PFSK-1 (cell line): ENCODE data around the gene DNAJC6.

Experiments
- FOXP2 ChIP-seq: optimal IDR thresholded peaks from 2 replicates; pipeline ENCODE3; 2011; ENCODE audit warnings: borderline replicate concordance, control low read depth, inconsistent platforms; ENCODE audit not compliant: insufficient read depth; ENCODE audit errors: extremely low read length, extremely low read depth
- POLR2AphosphoS5 ChIP-seq: IDR thresholded peaks from 2 replicates; pipeline ENCODE4 v1.6.1; 2012; ENCODE audit warnings: low read depth, mild to moderate bottlenecking, control low read depth, low read length, moderate library complexity
- SIN3A ChIP-seq: IDR thresholded peaks from 2 replicates; pipeline ENCODE4 v1.6.1; 2012; ENCODE audit warnings: mild to moderate bottlenecking, low read length, moderate library complexity, borderline replicate concordance; ENCODE audit not compliant: insufficient read depth
- TAF1 ChIP-seq: IDR thresholded peaks from 2 replicates; pipeline ENCODE4 v1.6.1; 2012; ENCODE audit warnings: low read length, control low read depth, borderline replicate concordance; ENCODE audit not compliant: insufficient read depth
- TF ChIP-seq, protein P1 (sequence below), 2 experiments: IDR thresholded peaks; 2 replicates each; pipeline versions ENCODE4 v1.6.1 to v1.8.0; 2011 to 2012; ENCODE audit warnings: low read depth in 2 of 2, low read length in 2 of 2, control low read depth in 1 of 2, inconsistent platforms in 1 of 2, mild to moderate bottlenecking in 1 of 2, moderate library complexity in 1 of 2; ENCODE audit not compliant: insufficient read depth in 1 of 2

The DNAJC6 gene

GRCh38 chr1:65357291-65357960 lies 48.1 kb downstream of the DNAJC6 start:
- TF ChIP-seq FOXP2 (no peak), POLR2AphosphoS5 (no peak), TAF1 (no peak), SIN3A (no peak)
- TF ChIP-seq, protein P1, sequence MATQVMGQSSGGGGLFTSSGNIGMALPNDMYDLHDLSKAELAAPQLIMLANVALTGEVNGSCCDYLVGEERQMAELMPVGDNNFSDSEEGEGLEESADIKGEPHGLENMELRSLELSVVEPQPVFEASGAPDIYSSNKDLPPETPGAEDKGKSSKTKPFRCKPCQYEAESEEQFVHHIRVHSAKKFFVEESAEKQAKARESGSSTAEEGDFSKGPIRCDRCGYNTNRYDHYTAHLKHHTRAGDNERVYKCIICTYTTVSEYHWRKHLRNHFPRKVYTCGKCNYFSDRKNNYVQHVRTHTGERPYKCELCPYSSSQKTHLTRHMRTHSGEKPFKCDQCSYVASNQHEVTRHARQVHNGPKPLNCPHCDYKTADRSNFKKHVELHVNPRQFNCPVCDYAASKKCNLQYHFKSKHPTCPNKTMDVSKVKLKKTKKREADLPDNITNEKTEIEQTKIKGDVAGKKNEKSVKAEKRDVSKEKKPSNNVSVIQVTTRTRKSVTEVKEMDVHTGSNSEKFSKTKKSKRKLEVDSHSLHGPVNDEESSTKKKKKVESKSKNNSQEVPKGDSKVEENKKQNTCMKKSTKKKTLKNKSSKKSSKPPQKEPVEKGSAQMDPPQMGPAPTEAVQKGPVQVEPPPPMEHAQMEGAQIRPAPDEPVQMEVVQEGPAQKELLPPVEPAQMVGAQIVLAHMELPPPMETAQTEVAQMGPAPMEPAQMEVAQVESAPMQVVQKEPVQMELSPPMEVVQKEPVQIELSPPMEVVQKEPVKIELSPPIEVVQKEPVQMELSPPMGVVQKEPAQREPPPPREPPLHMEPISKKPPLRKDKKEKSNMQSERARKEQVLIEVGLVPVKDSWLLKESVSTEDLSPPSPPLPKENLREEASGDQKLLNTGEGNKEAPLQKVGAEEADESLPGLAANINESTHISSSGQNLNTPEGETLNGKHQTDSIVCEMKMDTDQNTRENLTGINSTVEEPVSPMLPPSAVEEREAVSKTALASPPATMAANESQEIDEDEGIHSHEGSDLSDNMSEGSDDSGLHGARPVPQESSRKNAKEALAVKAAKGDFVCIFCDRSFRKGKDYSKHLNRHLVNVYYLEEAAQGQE (IDR thresholded peaks at IDR 0.05; ENCODE audit: insufficient read depth in 1 of 2, low read depth in 2 of 2, low read length in 2 of 2), result no peak

DNA sequence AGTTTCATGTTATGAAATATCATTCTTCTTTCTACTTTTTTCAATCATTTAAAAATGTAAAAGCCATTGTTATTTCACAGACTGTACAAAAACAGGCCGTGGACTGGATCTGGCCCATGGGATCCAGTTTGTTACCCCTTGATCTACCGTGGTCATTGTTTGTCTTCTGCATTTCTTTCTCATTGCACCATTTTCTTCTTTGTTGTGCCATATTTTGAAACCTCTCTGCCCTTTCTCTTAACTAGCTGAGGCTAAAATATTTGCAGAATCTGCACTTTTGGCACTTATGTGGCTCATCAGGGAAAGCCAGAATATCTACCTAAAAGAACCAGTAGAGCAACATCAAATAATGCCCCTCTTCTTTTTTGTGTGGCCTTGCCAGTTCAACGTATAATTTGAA lies 50.5 kb downstream of the DNAJC6 start:
- TF ChIP-seq POLR2AphosphoS5, result no peak
- TF ChIP-seq, protein P1 (IDR thresholded peaks at IDR 0.05; ENCODE audit: insufficient read depth in 1 of 2, low read depth in 2 of 2, low read length in 2 of 2), result no peak
- TF ChIP-seq SIN3A, result no peak
- no peak for TF ChIP-seq TAF1
- TF ChIP-seq FOXP2, result no peak

GRCh38 chr1:65360648-65361047 lies 51.3 kb downstream of the DNAJC6 start:
- TF ChIP-seq TAF1 (no peak), POLR2AphosphoS5 (no peak), FOXP2 (no peak), SIN3A (no peak)
- TF ChIP-seq, protein P1 (IDR thresholded peaks at IDR 0.05; ENCODE audit: insufficient read depth in 1 of 2, low read depth in 2 of 2, low read length in 2 of 2), result no peak

DNA sequence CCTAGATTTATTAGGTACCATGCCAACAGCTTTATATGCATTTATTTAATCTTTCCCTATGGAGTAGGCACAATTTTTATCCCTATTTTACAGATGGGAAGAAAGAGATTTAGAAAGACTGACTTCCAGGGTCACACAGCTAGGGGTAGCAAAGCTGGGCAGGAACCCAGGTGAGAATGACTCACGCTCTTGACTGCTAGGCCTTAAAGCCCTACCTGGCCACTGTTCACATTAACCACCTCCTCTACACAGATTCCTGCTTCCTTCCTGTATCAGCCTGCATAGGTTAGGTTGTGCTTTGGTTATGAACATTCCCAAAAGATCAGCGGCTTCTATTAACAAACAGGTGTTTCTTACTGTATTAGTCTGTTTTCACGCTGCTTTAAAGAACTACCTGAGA lies 53.2 kb downstream of the DNAJC6 start:
- TF ChIP-seq, protein P1 (IDR thresholded peaks at IDR 0.05; ENCODE audit: insufficient read depth in 1 of 2, low read depth in 2 of 2, low read length in 2 of 2), result no peak
- no peak for TF ChIP-seq SIN3A
- no peak for TF ChIP-seq TAF1
- TF ChIP-seq POLR2AphosphoS5, result no peak
- no peak for TF ChIP-seq FOXP2

DNA sequence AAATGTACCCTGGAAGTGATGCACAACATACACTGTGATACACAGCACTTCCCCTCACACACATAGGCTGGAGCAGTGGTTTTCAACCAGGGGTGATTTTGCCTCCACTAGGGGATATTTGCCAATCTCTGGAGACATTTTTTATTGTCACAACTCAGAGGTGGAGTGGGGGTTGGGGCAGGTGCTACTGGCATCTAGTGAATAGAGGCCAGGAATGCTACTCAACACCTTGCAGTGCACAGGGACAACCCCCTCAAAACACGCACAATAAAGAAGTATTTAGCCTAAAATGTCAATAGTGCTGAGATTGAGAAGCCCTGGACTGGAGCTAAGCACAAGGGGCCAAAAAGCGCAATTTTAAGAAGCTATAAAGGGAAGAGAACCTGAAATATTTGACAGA lies 54.1 kb downstream of the DNAJC6 start:
- no peak for TF ChIP-seq FOXP2
